HK-2 (cell line): Measurements from ENCODE around the gene MOAP1.
"Not testable (repeated sequence)": the region's sequence is repeated elsewhere in the genome, so short reads cannot be mapped to it uniquely, and the experiment has no call there.

ENCODE experiments used
- DNase-seq: peaks from one replicate; pipeline ENCODE4 v3.0.0-alpha.2; 2018; ENCODE audit not compliant: unreplicated experiment

The MOAP1 gene, protein sequence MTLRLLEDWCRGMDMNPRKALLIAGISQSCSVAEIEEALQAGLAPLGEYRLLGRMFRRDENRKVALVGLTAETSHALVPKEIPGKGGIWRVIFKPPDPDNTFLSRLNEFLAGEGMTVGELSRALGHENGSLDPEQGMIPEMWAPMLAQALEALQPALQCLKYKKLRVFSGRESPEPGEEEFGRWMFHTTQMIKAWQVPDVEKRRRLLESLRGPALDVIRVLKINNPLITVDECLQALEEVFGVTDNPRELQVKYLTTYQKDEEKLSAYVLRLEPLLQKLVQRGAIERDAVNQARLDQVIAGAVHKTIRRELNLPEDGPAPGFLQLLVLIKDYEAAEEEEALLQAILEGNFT

GRCh38 chr14:93184391-93185348 is at the start of gene MOAP1, which contains the start of gene LYSET:
Gene MOAP1 (minus strand): TSS chr14:93184897. CDS start chr14:93184242, 655 bp downstream.
Gene LYSET (plus strand): TSS chr14:93185317. CDS start chr14:93185406, 89 bp downstream.
- DNase-seq = peak; percentile 89

GRCh38 chr14:93233078-93233477 is 48.4 kb upstream of the MOAP1 start:
- not testable (repeated sequence) for DNase-seq

GRCh38 chr14:93232159-93232558 is 47.5 kb upstream of the MOAP1 start:
- DNase-seq = no peak

- no peak for DNase-seq
Observed at GRCh38 chr14:93231129-93231979, 46.7 kb upstream of the MOAP1 start.

GRCh38 chr14:93230539-93230938 is 45.8 kb upstream of the MOAP1 start:
- DNase-seq = no peak

- no peak for DNase-seq
Observed at GRCh38 chr14:93228550-93228949, 43.9 kb upstream of the MOAP1 start.

DNA sequence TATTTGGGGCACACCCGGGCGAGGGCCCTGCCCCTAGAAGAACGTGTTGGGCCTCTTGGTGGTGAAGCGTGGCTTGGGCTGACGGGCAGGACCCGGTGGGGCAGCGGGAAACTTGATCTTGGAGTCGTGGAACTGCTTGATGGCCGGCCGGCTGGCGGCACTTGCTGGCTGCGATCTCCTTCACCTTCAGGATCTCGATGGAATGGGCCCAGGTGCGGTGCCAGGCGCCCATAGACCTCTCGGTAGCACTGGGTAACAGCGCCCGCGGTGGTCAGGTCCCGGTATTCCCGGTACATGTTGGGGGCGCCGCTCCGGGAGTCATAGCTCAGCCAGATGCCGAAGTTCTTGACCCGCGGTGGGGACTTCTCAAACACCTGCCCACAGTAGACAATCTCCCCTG is 38.9 kb upstream of the MOAP1 start:
- DNase-seq = no peak

- DNase-seq = no peak
Observed at GRCh38 chr14:93220509-93220908, 35.8 kb upstream of the MOAP1 start.

GRCh38 chr14:93219103-93219726 is 34.5 kb upstream of the MOAP1 start:
- DNase-seq = no peak

GRCh38 chr14:93214598-93214997 is 29.9 kb upstream of the MOAP1 start:
- no peak for DNase-seq

- no peak for DNase-seq
Observed at GRCh38 chr14:93212432-93212831, 27.7 kb upstream of the MOAP1 start.

DNA sequence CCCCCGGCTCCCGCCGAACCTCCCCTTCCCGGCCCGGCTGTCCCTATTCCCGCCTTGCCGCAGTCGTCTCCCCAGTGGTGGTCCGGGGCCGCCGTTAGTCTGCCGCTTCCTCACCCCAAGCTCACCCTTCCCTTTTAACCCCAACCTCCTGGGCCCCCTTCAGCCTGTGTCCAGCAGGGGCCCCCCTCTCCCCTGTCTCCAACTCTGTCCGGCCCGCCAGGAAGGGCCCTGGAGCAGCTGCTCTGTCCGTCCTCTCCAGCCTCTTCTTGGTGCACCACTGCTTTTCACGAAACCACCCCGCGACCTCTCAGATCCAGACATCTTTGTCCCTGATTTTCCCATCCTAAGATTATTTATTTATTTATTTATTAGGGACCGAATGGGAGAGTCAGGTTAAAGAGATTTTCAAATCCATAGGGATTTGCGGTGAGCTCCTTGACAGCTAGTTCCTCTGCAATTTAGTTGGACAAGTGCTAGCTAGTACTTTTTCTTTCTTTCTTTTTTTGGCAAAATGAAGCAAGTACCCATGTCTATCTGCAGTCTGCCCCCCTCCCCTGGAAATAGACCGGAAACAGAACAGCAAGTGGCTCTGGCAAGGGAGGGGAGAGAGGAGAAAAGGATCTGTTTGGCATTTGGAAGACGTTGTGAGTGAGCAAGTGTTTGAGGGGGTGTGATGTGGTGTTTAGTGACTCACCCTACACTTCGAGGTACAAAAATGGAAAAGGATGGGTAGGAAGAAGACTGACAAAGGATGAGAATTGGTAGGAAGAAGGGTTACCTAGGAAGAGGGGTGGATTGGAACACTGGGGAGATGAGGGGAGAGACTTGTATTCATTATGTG is 23.0 kb upstream of the MOAP1 start:
- peak; percentile 66 for DNase-seq

- DNase-seq = peak; percentile 96
Observed at GRCh38 chr14:93206793-93207467, 22.2 kb upstream of the MOAP1 start, which contains the start of the genes GON7 and UBR7. Gene GON7 (minus strand): TSS chr14:93207065. CDS start chr14:93207037, 28 bp downstream. Gene UBR7 (plus strand): TSS chr14:93207256. CDS start chr14:93207292, 36 bp downstream.

- no peak for DNase-seq
Observed at GRCh38 chr14:93201155-93201704, 16.5 kb upstream of the MOAP1 start.

DNA sequence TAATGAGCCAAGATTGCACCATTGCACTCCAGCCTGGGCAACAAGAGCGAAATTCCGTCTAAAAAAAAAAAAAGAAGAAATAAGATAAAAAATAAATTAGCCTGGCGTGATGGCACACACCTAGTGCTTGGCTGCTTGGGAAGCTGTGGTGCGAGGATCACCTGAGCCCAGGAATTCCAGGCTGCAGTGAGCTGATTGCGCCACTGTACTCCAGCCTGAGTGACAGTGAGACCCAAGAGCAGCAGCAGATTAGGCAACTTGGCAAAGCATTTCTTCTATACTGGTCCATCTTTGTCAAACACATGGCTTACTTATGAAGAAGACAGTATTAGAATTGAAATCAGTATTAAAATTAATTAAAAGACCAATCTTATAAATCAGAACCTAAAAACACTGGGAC is 15.9 kb upstream of the MOAP1 start:
- DNase-seq = no peak

DNA sequence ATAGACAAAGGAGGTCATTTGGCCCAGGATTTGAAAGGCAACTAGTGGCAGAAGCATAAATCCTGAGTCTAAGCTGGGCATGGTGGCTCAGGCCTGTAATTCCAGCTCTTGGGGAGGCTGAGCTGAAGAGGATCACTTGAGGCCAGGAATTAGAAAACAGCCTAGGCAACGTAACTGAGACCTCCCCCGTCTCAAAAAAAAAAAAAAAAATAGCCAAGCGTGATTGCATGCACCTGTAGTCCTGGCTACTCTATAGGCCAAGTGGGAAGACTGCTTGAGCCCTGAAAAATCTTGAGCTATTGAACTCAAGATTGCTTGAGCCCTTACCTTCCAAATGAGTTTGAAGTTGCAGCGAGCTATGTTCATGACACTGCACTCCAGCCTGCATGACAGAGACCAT is 14.3 kb upstream of the MOAP1 start:
- DNase-seq = no peak

DNA sequence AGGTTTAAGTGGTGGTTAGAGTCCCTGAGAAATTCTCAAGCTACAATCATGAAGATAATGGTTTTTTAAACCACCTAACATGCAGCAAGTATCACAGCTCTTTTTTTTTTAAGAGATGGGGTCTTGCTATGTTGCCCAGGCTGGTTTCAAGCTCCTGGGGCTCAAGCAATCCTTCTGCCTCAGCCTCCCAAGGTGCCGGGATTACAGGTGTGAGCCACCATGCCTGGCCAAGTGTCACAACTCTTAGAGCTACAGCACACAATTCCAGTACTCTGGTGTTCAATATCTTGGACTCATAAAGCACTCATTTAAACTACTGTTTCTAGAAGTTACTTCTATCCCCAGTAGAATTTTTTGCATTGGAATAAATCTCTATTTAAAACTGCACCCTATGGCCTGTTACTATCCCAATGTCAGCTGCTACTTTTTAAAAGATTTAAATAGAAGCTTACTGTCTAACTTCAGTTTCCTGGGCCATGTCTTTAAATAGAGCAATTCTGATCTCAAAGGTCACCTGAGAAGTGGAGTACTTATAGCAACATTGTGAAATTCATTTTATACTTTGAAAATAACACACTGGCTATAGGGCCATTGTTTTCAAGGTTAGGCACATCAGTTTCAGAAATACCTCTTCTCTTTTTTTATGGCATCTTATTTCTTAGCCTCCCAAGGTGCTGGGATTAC is 10.8 kb upstream of the MOAP1 start:
- no peak for DNase-seq

DNA sequence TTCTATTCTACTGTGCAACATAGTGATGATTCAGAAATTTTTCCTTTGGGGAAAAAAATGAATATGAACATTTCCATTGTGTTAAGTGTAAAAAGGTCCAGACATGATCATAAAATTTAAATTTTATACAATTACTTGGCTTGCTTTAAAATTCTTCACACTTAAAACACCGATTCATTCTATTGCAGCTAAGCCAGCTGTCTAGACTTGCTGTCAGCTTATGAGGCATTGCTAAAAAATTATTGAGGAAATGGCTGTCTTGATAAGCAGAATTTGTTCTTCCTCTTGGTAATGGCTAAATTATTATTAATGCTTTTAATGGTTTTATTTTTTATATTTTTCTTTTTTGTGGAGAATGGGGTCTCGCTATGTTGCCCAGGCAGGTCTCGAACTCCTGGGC is 2.3 kb upstream of the MOAP1 start:
- no peak for DNase-seq

DNA sequence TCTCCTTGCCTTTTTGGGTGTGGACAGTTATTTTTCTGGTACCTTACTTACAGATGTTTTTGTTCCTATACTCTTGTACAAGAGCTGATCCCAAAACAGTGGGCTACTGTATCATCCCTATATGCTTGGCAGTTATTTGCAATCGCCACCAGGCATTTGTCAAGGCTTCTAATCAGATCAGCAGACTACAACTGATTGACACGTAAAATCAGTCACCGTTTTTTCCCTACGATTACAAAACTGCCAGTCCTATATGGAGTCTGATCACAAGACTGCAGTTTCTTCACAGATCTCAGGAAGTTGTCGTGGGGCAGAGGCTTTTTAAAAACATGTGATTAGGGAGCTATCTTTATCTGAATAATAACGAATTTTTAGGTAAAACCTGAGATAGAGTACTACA is 1.8 kb upstream of the MOAP1 start:
- no peak for DNase-seq
